Spleen (tissue), 7 donors: ENCODE measurements around the gene EVI5.

Experiments
- CTCF ChIP-seq, 11 experiments: fragments of 200-600 bp in 7 of 11; fragments of 450-650 bp in 4 of 11; sonication (generic) in 4 of 11; IDR thresholded peaks in 8 of 11; conservative IDR thresholded peaks in 3 of 11; 1 replicate in 7 of 11; 2 replicates in 4 of 11; pipeline versions ENCODE4 v1.4.0 to v1.8.0; 2016 to 2021; ENCODE audit warnings: antibody characterized with exemption in 11 of 11, inconsistent platforms in 4 of 11, mild to moderate bottlenecking in 1 of 11
- POLR2A ChIP-seq, 3 donors: fragments of 450-650 bp; IDR thresholded peaks; one replicate each; pipeline ENCODE4 v1.5.1; 2017; ENCODE audit warnings: antibody characterized with exemption in 3 of 3, mild to moderate bottlenecking in 1 of 3
- POLR2AphosphoS5 ChIP-seq, 3 donors: sonication (generic); formaldehyde crosslinking; IDR thresholded peaks; one replicate each; pipeline ENCODE4 v1.5.1; 2017; ENCODE audit warnings: antibody characterized with exemption in 3 of 3
- donor health status: DM: no; HTN: no; CAD: no; lungs with moderate emphysema.
- donor health status: DM: no; HTN: no; CAD: no.
- donor health status: DM: no; HTN: no; CAD: no.

GRCh38 chr1:92679980-92680379 is 104.9 kb downstream of the EVI5 start:
- TF ChIP-seq POLR2A (IDR thresholded peaks at IDR 0.05) (no peak), CTCF (IDR thresholded peaks at IDR 0.05 in 8 of 11, conservative IDR thresholded peaks at IDR 0.05 in 3 of 11) (no peak), POLR2AphosphoS5 (IDR thresholded peaks at IDR 0.05) (no peak)
